ENCODE measurements around the gene SMPD4.

- TF ChIP-seq CBX8 (IDR thresholded peaks at IDR 0.05; ENCODE audit: borderline replicate concordance, low read depth, low read length) (no peak), CTCF (IDR thresholded peaks at IDR 0.05; ENCODE audit: control extremely low read depth in 1 of 3, insufficient read depth in 1 of 3, low read depth in 1 of 3, low read length in 3 of 3) (no peak), TAF1 (IDR thresholded peaks at IDR 0.05; ENCODE audit: low read depth, low read length) (no peak), POLR2AphosphoS5 (IDR thresholded peaks at IDR 0.05; ENCODE audit: low read depth, low read length) (no peak), MAX (IDR thresholded peaks at IDR 0.05) (no peak)
These were observed 4.5 kb upstream of the SMPD4 start for GRCh38 chr2:130185896-130186295.
